C4-2B (cell line): ENCODE measurements around the gene EXOC6B.
A peak's percentile ranks its signal among the peaks of the same experiment; 100 is the strongest.

ENCODE experiments used
- H3K27ac ChIP-seq: fragments of 450-650 bp; 2 replicates; pipeline ENCODE4 v1.5.1; 2017
- ZFX ChIP-seq: fragments of 450-650 bp; IDR thresholded peaks from 2 replicates; pipeline ENCODE4 v1.6.1; 2017
- TF ChIP-seq, protein P1 (sequence below): fragments of 450-650 bp; conservative IDR thresholded peaks from 2 replicates; pipeline ENCODE4 v1.5.1; 2017; ENCODE audit warnings: mild to moderate bottlenecking

The EXOC6B gene

DNA sequence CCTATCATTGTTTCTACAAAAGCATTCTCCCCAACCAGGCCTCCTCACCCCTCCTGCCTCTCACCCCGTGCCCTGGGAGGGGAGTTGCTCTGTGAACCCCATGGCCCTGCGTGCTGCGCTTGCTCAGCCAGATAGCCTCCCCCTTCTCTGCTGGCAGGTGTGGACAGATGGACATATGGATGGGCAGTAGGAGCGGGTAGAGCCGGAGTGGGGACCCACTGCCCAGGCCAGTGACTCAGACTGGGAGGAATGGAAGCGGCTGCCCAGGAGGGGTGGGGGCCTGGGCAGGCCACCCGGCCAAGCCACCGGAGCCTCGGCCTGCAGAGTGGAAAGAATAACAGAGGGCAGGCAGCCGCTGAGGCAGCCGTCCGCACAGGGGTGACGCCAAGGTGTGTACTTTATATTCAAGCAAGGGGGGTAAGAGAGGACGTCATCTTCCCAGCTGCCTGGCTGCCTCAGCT lies 686.9 kb downstream of the EXOC6B start:
- no peak for TF ChIP-seq ZFX
- TF ChIP-seq, protein P1, sequence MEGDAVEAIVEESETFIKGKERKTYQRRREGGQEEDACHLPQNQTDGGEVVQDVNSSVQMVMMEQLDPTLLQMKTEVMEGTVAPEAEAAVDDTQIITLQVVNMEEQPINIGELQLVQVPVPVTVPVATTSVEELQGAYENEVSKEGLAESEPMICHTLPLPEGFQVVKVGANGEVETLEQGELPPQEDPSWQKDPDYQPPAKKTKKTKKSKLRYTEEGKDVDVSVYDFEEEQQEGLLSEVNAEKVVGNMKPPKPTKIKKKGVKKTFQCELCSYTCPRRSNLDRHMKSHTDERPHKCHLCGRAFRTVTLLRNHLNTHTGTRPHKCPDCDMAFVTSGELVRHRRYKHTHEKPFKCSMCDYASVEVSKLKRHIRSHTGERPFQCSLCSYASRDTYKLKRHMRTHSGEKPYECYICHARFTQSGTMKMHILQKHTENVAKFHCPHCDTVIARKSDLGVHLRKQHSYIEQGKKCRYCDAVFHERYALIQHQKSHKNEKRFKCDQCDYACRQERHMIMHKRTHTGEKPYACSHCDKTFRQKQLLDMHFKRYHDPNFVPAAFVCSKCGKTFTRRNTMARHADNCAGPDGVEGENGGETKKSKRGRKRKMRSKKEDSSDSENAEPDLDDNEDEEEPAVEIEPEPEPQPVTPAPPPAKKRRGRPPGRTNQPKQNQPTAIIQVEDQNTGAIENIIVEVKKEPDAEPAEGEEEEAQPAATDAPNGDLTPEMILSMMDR: no peak
- no peak overlapping the region for H3K27ac ChIP-seq

DNA sequence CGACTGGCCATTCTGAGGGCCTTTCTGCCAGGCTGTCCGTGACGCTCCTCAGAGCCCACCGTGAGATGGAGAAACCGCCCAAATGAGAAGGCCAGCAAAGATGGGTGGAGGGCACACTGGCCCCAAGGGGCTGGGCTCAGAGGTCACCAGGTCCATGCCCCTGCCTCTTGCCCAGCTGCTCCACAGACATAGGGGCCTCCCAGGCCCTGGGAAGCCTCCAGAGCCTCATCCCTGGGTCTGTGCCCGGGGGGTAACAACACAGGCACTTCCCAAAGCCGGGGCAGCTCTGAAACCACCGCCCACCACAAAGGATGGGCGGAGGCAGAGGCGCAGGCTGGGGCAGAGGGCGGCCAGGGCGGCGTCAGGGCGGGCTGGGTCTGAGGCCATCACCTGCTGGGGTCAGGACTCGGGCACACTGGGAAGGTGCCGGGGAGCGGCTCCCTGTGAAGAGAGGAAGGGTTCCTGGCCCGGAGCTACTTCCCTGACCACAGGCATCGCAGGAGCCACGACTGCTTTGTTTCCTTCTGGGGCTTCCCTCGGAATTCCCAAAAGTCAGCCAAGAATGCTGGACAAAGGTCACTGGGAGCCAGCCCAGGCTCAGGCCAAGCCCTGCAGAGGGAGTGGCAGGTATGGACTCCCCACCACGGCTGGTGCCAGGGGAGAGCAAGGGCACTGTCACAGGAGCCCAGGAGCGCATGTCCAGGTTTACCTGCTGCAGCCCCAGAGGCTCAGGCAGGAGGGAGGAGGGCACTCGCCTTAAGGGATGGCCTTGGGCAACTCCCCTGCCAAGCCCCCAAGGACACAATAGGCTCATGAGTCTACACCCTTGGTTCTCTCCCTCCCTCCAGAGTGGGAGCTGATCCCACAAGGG lies 687.6 kb downstream of the EXOC6B start:
- H3K27ac ChIP-seq: no peak overlapping the region
- TF ChIP-seq, protein P1: no peak
- no peak for TF ChIP-seq ZFX

DNA sequence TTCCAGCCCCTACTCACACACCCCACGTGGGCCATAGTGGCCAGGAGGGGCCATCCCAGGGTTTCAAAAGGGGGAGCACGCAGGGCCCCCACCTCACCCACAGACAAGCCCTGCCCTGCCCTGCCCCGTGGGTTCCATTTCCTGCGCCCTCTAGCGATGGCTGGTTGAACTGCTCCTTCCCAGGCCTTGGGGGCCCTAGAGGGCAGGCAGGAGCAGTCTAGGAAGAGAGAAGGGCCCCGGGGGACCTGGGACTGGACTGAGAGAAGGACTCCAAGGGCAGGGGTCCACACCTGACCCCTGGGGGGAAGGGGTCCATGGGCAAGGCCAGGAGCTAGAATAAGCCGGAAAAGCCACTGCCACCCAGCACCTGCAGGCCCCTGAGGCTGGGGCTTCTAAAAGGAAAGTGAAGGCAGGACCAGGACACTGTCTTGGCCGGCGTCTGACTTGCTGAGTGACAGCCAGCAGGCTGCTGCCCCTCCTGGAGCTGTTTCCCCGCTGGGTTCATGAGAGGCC lies 688.3 kb downstream of the EXOC6B start:
- TF ChIP-seq, protein P1: peak; percentile 84
- TF ChIP-seq ZFX: no peak
- H3K27ac ChIP-seq: no peak overlapping the region

DNA sequence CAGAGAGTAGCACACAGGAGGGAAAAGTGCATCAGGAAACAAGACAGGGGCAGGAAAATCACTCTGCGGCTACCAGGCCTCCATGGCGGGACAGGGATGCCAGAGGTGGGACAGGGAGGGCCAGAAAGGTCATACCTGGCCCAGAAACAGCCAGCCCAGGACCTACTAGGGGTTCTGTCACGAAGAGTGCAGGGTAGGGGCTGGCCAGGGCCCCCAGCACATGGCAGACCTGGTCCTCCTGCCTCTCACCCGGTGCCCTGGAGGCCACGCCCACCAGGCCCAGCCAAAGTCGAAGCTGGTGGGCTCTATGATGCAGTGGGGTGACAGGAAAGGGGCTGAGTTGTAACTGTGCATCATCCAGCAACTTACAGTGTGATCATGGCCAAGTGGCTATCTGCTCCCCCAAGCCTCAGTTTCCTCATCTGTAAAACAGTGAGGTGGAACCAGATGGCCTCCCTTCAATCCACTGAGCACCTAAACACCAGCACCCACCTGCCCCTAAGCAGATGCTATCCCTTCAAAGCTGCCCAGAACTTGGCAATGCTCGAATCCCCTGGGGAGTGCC lies 688.8 kb downstream of the EXOC6B start:
- TF ChIP-seq ZFX: no peak
- no peak overlapping the region for H3K27ac ChIP-seq

DNA sequence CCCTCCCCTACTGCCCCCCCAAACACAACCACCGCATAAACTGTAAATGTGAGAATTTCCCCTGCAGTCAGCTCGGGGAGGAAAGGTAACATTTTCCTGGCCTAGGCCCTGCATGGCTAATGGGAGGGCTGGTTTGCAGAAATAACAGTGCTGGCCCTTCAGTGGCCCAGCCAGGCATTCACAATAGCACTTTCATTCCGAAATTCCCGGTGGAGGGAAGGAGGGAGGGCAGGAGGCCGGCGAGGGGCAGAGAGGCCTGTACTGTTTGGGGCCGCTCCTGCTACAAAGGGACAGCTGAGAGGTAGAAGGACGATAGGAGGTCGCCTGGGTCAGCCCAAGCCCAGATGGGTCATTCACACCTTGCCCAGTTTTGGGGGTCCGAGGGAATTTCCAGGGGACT lies 689.5 kb downstream of the EXOC6B start:
- no peak overlapping the region for H3K27ac ChIP-seq
- no peak for TF ChIP-seq ZFX
- TF ChIP-seq, protein P1: no peak

DNA sequence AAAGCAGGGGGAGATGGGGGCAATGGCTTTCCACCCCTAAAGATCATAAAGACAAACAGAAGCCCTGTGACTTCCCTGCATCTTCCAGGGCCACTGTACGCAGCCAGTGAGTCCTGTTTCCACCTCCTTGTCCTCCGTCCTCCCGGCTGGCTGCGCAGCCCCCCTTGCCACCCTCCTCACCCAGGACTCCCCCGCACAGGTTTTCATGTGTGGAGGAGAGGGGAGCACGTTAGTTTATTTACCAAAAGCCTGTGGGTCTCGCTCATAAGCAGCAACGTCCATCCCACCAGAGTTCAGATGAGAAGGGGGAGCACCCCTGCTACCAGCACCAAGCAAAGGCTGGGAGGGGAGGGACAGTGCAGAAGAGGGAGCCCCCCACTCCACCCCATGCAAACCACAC lies 689.9 kb downstream of the EXOC6B start:
- H3K27ac ChIP-seq: no peak overlapping the region
- TF ChIP-seq, protein P1: no peak
- no peak for TF ChIP-seq ZFX

DNA sequence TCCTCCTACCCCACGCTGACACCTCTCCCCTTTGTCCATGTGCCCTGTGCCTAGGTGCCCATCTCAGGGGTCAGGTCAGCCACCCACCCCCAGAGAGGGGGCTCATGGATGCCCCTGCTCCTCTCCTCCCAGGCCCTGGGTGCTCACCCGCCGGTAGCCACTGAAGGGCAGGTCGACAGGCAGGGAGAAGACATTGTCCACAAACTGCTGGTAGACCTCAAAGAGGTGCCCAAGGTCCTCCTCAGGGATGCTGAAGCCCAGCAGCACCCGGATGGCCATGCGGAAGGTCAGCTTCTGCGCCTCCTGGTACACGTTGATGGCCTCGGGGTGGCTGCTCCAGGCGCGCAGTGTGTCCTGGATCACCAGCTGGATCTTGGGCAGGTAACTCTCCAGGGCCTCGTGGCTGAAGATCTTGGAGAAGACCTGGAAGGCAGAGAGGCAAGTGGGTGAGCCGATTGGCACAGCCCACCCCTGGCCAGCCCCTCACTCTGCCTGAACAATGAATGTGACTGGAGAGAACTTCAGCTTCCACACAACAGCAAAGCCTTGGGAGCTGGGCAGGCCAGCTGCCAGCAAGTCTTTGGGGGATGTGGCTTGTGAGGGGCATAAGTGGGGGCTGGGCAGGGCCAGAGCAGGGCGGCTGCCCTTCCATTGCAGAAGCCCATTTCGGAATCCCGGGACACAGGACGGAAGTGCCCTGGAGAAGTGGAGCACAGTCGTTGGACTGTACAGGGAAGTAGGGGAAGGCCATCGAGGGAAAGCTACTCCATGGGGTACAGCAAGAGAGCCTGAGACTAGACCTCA lies 690.6 kb downstream of the EXOC6B start:
- TF ChIP-seq, protein P1: no peak
- no peak for TF ChIP-seq ZFX
- H3K27ac ChIP-seq: no peak overlapping the region
